Skeletal muscle tissue (tissue), 4 donors: ENCODE measurements around the gene NR2E3. TPM values are rescaled to one million over a fixed set of nuclear protein-coding genes. Genes with fewer than 3 reads are reported as not detected.

Experiments
- H3K27ac ChIP-seq: one replicate; pipeline ENCODE4 v1.7.0; 2013; ENCODE audit warnings: mild to moderate bottlenecking, low read depth, low read length, inconsistent platforms
- H3K27me3 ChIP-seq, 3 donors: one replicate each; pipeline ENCODE4 v1.7.0; 2013; ENCODE audit warnings: low read length in 3 of 3; ENCODE audit not compliant: control insufficient read depth in 3 of 3, insufficient read depth in 3 of 3
- H3K36me3 ChIP-seq, 3 donors: one replicate each; pipeline ENCODE4 v1.7.0; 2013; ENCODE audit warnings: low read length in 3 of 3; ENCODE audit not compliant: control insufficient read depth in 3 of 3, insufficient read depth in 3 of 3
- H3K4me1 ChIP-seq, 3 donors: one replicate each; pipeline ENCODE4 v1.7.0; 2013; ENCODE audit warnings: low read length in 3 of 3, mild to moderate bottlenecking in 3 of 3; ENCODE audit not compliant: control insufficient read depth in 3 of 3, insufficient read depth in 3 of 3
- H3K4me3 ChIP-seq, 3 donors: one replicate each; pipeline ENCODE4 v1.7.0; 2013; ENCODE audit warnings: low read length in 3 of 3
- H3K9ac ChIP-seq, 3 donors: one replicate each; pipeline ENCODE4 v1.7.0; 2013; ENCODE audit warnings: low read length in 3 of 3, mild to moderate bottlenecking in 3 of 3, moderate library complexity in 2 of 3, low read depth in 1 of 3
- H3K9me3 ChIP-seq, 3 donors: one replicate each; pipeline ENCODE4 v1.7.0; 2013; ENCODE audit warnings: low read length in 3 of 3; ENCODE audit not compliant: control insufficient read depth in 3 of 3
- total RNA-seq: library from RNA; depleted of rRNA; stranded (reverse); fragments of >200 nt; gene quantifications from one replicate; pipeline ENCODE4 v1.2.3, GENCODE V29; 2014
- donor health status: Osteomylitis.

NR2E3 gene
- total RNA-seq, 1 donor from 2014 or later, result 1.0 TPM

DNA sequence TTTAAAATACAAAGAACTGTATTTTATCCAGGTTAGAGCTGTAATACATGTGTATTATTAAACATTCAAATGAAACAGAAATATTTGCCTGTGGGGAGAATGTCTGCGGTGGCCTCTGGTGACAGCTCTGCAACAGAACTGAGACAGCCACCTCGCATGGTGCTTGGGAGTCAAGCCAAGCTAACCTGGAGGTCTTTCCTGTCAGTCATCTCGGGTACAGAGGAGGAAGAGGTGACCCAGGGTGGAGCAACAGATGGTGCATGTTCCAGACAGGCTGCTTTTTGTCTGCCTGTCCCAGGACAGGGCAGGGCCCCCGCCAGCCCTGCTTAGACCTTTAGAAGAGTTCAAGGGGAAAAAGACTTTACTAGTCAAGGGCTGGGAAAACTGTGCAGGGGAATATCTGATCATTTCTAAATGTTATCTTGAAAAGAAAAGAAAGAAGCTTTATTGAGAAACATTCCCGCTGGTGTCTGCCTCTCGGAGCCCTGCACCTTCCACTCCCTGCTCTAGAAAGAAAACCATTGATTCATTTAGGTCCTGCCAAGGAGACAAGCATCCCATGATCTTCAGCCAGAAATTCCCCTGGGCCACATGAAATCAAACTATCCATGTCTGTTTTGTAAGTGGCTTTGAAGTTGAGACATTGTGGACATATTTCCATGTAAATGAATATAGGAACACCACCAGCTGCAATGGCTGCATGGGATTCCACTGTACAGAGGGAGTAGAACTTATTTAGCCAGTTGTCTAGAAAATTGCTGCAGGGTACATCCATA is 5.5 kb upstream of the NR2E3 start:
- peaks cover 0 to 3% (median 0%) of the 10 kb centered on the region in 3 donors for H3K4me1 ChIP-seq

DNA sequence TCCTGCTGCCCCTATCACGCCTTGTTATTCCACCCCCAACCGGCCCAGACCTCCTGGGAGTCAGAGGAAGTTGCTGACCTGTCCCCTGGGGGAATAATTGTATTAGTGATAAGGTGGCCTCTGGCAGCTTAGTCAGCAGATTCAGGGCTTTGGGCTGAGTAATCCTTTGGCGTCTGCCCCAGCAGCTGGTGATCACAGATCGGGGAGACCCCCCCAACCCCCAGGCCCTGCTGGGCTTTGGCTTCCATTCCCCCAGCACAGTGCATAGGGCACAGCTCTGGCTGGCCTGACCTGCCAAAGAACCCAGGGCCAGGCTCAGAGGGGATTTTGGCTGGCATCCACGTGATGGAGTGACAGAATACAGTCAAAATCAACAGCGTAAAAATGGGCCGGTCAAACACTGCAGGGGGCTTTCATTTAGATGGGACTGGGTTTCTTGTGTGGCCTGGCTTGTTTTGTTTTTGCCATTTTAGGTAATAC is 3.9 kb upstream of the NR2E3 start:
- Histone ChIP-seq H3K4me3 (no peak overlapping the region), H3K27me3 (peaks cover 0 to 8% (median 6%) of the 10 kb centered on the region in 3 donors), H3K36me3 (no peaks in the 10 kb centered on the region), H3K9me3 (no peaks in the 10 kb centered on the region), H3K4me1 (peaks cover 0 to 3% (median 0%) of the 10 kb centered on the region in 3 donors), H3K27ac (no peak overlapping the region), H3K9ac (peak overlapping the region in 1 of 3 donors; percentile 8)

More for the DNA sequence above, 5.5 kb upstream of the NR2E3 start:
- Histone ChIP-seq H3K36me3 (no peaks in the 10 kb centered on the region), H3K27me3 (peaks cover 0 to 6% (median 3%) of the 10 kb centered on the region in 3 donors), H3K9ac (no peak overlapping the region), H3K4me3 (no peak overlapping the region), H3K9me3 (no peaks in the 10 kb centered on the region), H3K27ac (no peak overlapping the region)

DNA sequence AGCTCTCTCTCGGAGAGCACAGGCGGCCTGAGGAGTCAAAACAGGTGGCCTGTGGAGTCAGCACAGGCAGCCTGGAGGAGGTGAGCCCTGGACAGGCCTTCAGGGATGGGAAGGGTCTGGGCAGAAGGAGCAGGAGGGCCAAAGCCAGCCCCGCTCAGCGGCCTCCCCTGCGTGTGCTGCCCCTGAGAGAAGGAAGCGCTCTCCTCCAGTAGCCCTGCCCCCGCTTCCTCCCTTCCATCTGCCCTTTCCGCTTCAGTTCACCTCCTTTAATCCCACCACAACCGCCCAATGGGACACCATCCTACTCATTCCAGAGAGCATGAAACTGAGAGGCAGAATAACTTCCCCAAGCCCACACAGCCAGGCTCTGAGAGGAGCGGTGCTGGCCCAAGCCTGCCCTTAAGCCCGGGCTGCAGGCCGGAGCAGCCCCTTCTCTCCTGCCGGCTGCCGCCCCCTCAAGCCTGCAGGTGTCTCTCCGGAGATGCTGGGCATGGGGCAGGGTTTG is 3.2 kb upstream of the NR2E3 start:
- Histone ChIP-seq H3K27me3 (peaks cover 0 to 9% (median 8%) of the 10 kb centered on the region in 3 donors), H3K9me3 (no peaks in the 10 kb centered on the region), H3K36me3 (no peaks in the 10 kb centered on the region), H3K9ac (no peak overlapping the region), H3K27ac (no peak overlapping the region), H3K4me3 (no peak overlapping the region), H3K4me1 (peaks cover 0 to 3% (median 0%) of the 10 kb centered on the region in 3 donors)

DNA sequence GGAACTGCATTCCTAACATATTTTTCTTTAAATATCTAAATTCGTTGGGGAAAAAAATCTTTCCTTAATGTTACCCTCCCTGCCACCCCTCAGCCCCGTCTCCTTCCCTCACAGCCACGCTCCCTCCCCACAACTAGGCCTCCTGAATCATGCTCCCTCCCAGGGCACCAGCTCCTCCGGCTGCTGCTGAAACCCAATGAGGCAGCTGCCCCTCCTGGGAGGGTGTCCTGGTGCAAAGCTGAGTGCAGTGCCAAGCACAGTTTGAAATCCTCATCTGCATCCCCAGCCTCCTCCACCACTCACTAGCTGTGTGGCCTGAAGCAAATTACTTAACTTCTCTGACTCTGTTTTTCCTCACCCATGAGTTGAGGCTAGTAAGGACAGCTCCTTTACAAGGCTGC is 2.7 kb upstream of the NR2E3 start:
- Histone ChIP-seq H3K27ac (no peak overlapping the region), H3K4me1 (peaks cover 0 to 5% (median under 1%) of the 10 kb centered on the region in 3 donors), H3K27me3 (peaks cover 0 to 8% (median 6%) of the 10 kb centered on the region in 3 donors), H3K36me3 (no peaks in the 10 kb centered on the region), H3K9me3 (no peaks in the 10 kb centered on the region), H3K9ac (no peak overlapping the region), H3K4me3 (no peak overlapping the region)

DNA sequence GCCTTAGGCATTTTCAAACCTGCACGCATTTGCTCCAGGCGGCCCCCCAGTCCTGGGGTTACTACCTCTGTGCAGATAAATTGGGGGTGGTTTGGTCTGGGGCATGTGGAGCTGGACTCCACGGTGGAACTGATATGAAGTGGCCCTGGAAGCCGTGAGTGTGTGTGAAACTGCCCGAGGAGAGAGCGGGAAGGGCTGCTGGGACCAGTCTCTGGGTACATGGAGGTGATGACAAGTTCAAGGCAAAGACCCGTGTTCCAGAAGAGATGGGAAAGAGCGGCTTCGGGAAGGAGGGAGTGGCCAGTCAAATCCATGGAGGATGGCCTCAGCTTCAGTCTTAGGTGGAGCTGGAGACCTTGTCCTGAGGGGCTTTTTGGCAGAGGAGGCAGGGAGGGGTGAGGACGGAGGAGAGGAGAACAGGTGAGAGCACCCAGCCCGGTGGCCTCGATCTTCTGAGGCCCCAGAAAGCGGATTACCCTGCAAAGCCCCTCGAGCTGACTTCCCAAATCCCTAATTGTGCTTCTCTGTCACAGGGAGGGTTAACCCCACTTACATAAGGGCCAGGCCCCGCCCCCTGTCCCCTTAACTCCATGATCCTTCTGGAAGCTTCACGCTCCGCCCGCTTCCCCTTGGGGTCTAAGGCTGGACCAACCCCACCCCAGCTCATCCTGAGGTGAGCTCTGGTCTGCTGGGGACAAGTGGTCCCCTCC is 1.9 kb upstream of the NR2E3 start:
- Histone ChIP-seq H3K4me1 (peaks cover 0 to 12% (median 8%) of the 10 kb centered on the region in 3 donors), H3K27me3 (peaks cover 0 to 8% (median 5%) of the 10 kb centered on the region in 3 donors), H3K27ac (no peak overlapping the region), H3K4me3 (no peak overlapping the region), H3K36me3 (no peaks in the 10 kb centered on the region), H3K9ac (no peak overlapping the region), H3K9me3 (no peaks in the 10 kb centered on the region)

DNA sequence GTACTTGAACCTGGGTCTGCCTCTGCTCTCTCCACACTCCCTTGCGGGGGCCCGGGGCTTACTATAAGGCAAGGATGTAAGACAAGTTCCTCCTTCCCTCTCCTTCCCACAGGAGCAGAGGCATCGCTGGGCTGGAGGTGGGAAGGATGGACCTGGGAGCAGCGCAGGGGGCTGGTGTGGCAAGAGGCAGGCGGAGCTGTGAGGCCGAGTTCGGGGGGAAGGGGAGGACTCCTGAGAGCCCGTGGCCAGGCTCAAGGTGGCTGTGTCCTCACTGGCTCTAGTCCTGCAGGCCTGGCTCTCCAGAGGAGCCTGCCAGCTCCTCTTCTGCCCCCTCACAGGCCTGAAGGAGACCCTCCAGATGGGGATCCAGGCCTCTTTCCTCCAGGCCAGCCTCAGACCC is 1.0 kb upstream of the NR2E3 start:
- H3K36me3 ChIP-seq, result no peaks in the 10 kb centered on the region
- H3K9me3 ChIP-seq, result no peaks in the 10 kb centered on the region
- peaks cover 0 to 13% (median 8%) of the 10 kb centered on the region in 3 donors for H3K4me1 ChIP-seq
- H3K27ac ChIP-seq, result no peak overlapping the region
- H3K27me3 ChIP-seq, result peaks cover 0 to 8% (median 5%) of the 10 kb centered on the region in 3 donors
- H3K4me3 ChIP-seq, result no peak overlapping the region
- no peak overlapping the region for H3K9ac ChIP-seq

DNA sequence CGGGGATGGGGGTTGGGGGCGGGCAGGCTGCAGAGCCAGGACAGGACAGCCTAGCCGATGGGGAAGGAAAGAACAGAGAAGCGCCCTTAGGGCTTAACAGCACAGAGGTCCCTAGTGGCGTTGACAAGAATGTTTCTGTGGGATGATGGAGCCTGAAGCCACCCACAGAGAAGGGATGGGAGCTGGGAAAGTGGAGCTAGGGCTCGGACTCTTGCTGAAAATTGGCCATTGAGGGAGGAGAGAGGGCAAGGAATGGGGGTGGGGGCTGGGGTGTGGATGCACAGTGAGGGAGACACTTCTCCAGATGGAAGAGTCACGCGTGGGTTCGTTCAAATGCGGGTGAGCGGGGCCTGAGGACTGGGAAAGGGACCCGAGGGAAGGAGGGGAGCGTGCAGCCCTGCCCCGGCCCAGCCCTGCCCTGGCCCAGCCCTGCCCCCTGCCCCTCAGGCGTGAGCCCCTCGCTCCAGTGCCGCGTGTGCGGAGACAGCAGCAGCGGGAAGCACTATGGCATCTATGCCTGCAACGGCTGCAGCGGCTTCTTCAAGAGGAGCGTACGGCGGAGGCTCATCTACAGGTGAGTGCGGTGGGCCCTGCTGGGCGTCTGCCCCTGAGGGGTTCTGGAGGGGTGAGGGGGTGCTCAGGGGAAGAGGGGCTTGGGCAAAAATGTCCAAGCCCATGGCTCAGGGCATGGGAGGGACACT is 832 bp downstream of the NR2E3 start:
- no peak overlapping the region for H3K4me3 ChIP-seq
- H3K9me3 ChIP-seq, result no peaks in the 10 kb centered on the region
- H3K9ac ChIP-seq, result no peak overlapping the region
- H3K27ac ChIP-seq, result no peak overlapping the region
- H3K4me1 ChIP-seq, result peaks cover 0 to 10% (median 8%) of the 10 kb centered on the region in 3 donors
- H3K27me3 ChIP-seq, result peaks cover 0 to 8% (median 5%) of the 10 kb centered on the region in 3 donors
- no peaks in the 10 kb centered on the region for H3K36me3 ChIP-seq

DNA sequence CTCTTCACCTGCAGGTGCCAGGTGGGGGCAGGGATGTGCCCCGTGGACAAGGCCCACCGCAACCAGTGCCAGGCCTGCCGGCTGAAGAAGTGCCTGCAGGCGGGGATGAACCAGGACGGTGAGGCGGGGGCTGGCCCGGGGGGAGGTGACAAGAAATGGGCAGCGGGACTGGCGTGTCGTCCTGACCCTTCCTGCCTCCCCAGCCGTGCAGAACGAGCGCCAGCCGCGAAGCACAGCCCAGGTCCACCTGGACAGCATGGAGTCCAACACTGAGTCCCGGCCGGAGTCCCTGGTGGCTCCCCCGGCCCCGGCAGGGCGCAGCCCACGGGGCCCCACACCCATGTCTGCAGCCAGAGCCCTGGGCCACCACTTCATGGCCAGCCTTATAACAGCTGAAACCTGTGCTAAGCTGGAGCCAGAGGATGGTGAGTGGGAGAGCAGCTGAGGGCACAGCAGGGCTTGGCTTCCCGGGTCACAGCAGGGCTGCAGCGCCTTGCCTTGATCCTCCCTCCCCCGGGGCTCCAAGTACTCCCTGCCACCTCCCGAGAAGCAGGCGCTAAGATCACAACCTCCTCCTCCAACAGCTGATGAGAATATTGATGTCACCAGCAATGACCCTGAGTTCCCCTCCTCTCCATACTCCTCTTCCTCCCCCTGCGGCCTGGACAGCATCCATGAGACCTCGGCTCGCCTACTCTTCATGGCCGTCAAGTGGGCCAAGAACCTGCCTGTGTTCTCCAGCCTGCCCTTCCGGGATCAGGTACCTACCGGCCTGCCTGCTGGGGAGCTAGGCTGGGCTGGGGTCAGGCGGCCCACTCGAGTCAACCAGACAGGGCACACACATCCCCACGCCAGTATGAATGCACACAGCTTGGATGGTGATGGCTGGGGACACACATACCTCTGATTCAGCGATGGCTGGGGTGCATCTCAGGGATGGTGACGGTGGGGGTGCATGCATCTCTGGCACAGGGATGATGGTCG is 1.7 kb downstream of the NR2E3 start:
- peaks cover 0 to 8% (median 5%) of the 10 kb centered on the region in 3 donors for H3K27me3 ChIP-seq
- H3K4me3 ChIP-seq, result no peak overlapping the region
- H3K9me3 ChIP-seq, result no peaks in the 10 kb centered on the region
- H3K27ac ChIP-seq, result no peak overlapping the region
- H3K36me3 ChIP-seq, result no peaks in the 10 kb centered on the region
- H3K4me1 ChIP-seq, result peaks cover 0 to 10% (median 8%) of the 10 kb centered on the region in 3 donors
- no peak overlapping the region for H3K9ac ChIP-seq
